Right cardiac atrium (tissue), 5 donors: ENCODE results near the gene TPD52L1. TPM values are rescaled to one million over a fixed set of nuclear protein-coding genes. Genes with fewer than 3 reads are reported as not detected.
A peak's percentile ranks its signal among the peaks of the same experiment; 100 is the strongest.

ENCODE experiments used
- ATAC-seq, 2 donors: fragments of 200-7000 bp; cut with Tn5 transposase; one replicate each; pipeline versions ENCODE4 v1.8.0 to v1.9.1; 2020; ENCODE audit warnings: moderate library complexity in 2 of 2, mild to moderate bottlenecking in 1 of 2
- DNase-seq, 3 donors: peaks; one replicate each; pipeline ENCODE4 v3.0.0-alpha.2; 2020
- H3K27ac ChIP-seq: one replicate; pipeline ENCODE4 v1.5.1; 2013; ENCODE audit warnings: mild to moderate bottlenecking, low read length, control low read depth, moderate library complexity
- H3K27me3 ChIP-seq: one replicate; pipeline ENCODE4 v1.6.1; 2013; ENCODE audit not compliant: control insufficient read depth, insufficient read depth
- H3K4me1 ChIP-seq: one replicate; pipeline ENCODE4 v1.6.1; 2013; ENCODE audit warnings: low read length; ENCODE audit not compliant: control insufficient read depth, insufficient read depth
- H3K4me3 ChIP-seq: one replicate; pipeline ENCODE4 v1.5.1; 2013; ENCODE audit warnings: low read length, control low read depth
- H3K9me3 ChIP-seq: one replicate; pipeline ENCODE4 v1.6.1; 2013; ENCODE audit warnings: low read length; ENCODE audit not compliant: control insufficient read depth
- WGBS: extraction: QIAGEN DNeasy Blood & Tissue Kit; methylation state at CpG from one replicate; pipeline ENCODE4 v1.1.7; 2013; 5-methylcytosine and 5-hydroxymethylcytosine counted together
- intact Hi-C, 4 donors: fragments of 100-400 bp; cut with DNase I; formaldehyde crosslinking; loops; one replicate each; pipeline versions ENCODE4 v1.11.0 to v1.14.0; 2022 to 2023
- polyA plus RNA-seq: library from polyadenylated mRNA; stranded (reverse); fragments of 200-250 nt; gene quantifications from one replicate; pipeline ENCODE4 v1.2.3, GENCODE V29; 2013
- total RNA-seq, 4 donors: library from RNA; stranded (reverse); fragmentation: NEBNext Ultra II Directional; extraction: Animal tissue kit (Norgen Biotek cat#: 25700); gene quantifications; one replicate each; pipeline ENCODE4 v1.2.1, GENCODE V29; 2021
- donor health status: healthy with polysubstance abuse.
- donor health status: DM: no; HTN: yes; CAD: no.
- donor health status: DM: no; HTN: no; CAD: no.
- donor health status: DM: no; HTN: yes; CAD: no; lungs with severe emphysema.
- donor health status: DM: yes; HTN: yes; CAD: no.

Gene TPD52L1
- total and polyA plus RNA-seq, 5 donors, result 14.9 to 36.1 (median 21.4) TPM

- ATAC-seq, result peak in 1 of 2 donors; percentile 59
- Histone ChIP-seq H3K4me1 (no peaks in the 10 kb centered on the region), H3K27me3 (no peaks in the 10 kb centered on the region), H3K4me3 (no peak overlapping the region), H3K9me3 (no peaks in the 10 kb centered on the region), H3K27ac (no peak overlapping the region)
- DNase-seq, result no peak
- intact Hi-C loops, result no loop called here
- 28% methylated on average over 1 of the region's 1 CpG for WGBS
These were observed 21.1 kb downstream of the TPD52L1 start for GRCh38 chr6:125174626-125175025.

DNA sequence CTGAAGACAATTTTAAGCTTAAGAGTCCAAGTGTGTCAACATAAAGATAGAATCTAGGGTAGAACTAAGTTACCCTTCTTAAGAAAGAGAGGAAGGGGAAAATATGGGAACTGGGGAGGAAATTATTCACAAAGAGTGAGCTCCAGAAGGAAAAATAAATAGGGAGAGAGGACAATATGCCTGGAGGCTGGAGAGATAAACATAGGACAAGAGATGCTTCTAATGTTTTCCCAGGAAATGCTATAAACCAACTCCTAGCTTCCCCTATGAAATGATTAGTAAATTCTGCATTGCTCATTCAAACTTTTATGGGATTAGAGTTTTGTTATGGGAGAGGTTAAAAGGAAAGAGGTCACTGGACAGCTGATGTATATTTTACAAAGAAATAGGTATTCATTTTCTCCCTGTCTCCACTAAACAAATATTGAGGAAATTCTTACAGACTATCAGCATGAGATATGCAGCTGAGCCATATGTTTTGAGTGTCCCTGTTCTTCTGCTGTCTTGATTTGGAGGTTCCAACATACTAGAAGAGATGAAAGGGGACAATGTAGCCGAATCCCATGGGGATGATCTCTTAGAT lies 22.0 kb downstream of the TPD52L1 start:
- WGBS, result 81% methylated on average over 1 of the region's 1 CpG
- no peak overlapping the region for H3K27ac ChIP-seq
- DNase-seq (no peak), ATAC-seq (no peak)
- no peak overlapping the region for H3K4me3 ChIP-seq
- no peaks in the 10 kb centered on the region for H3K4me1 ChIP-seq
- no peaks in the 10 kb centered on the region for H3K27me3 ChIP-seq
- intact Hi-C loops, result no loop called here
- no peaks in the 10 kb centered on the region for H3K9me3 ChIP-seq

GRCh38 chr6:125182237-125183008 lies 28.9 kb downstream of the TPD52L1 start:
- ATAC-seq, result no peak
- WGBS, result 77% methylated on average over 6 of the region's 6 CpGs
- H3K27me3 ChIP-seq, result no peaks in the 10 kb centered on the region
- H3K4me3 ChIP-seq, result no peak overlapping the region
- H3K4me1 ChIP-seq, result no peaks in the 10 kb centered on the region
- intact Hi-C loops, result no loop called here
- DNase-seq, result no peak
- no peaks in the 10 kb centered on the region for H3K9me3 ChIP-seq
- no peak overlapping the region for H3K27ac ChIP-seq

DNA sequence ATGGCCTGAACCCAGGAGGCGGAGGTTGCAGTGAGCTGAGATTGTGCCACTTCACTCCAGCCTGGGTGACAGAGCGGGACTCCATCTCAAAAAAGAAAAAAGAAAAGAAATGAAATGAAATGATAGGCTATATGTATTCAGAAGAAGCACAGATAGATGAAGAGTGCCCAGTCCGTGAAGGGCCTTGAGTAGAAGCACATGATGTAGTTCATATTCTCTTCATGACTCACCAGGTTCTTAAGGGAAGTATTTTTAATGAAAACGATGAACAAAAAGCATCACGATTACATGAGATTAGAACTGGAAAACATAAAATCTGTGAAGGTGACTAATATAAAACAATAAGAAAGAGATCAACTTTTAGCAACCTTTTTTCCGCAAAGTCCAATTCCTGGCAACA lies 29.8 kb downstream of the TPD52L1 start:
- WGBS, result 93% methylated on average over 6 of the region's 6 CpGs
- ATAC-seq (no peak), DNase-seq (no peak)
- no peaks in the 10 kb centered on the region for H3K27me3 ChIP-seq
- H3K27ac ChIP-seq, result no peak overlapping the region
- H3K9me3 ChIP-seq, result no peaks in the 10 kb centered on the region
- intact Hi-C loops, result no loop called here
- H3K4me3 ChIP-seq, result no peak overlapping the region
- no peaks in the 10 kb centered on the region for H3K4me1 ChIP-seq

GRCh38 chr6:125188037-125188436 lies 34.5 kb downstream of the TPD52L1 start:
- ATAC-seq (no peak), DNase-seq (no peak)
- Histone ChIP-seq H3K27me3 (no peaks in the 10 kb centered on the region), H3K27ac (no peak overlapping the region), H3K4me3 (no peak overlapping the region), H3K9me3 (no peaks in the 10 kb centered on the region), H3K4me1 (no peaks in the 10 kb centered on the region)
- intact Hi-C loops, result no loop called here
- 68% methylated on average over 2 of the region's 2 CpGs for WGBS

DNA sequence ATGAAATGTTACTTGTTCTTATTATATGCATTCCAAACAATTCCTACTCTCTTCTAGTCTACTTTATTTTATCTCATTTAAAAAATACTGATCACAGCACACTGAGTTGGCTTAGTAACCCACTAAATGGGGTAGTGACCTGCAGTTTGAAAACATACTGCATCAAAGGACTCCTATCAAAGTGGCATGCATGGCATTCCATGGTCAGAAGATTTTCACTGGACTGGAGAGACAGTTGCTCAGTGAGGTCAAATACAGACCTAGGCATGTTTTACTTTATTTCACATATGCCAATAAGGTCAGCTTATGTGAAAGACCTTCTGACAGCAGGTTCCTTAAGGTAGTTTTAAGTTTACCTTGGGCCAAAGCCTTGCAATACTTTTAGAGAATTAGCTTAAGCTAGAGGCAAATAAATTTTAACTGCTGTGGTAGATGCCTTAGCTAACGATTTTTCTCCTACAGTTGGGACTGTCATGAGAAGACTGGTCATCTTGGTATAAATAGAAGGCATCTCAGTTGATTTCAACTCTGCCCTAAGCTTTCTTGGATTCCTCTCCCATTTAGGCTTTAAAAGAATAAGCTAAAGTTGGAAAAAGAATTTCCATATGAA lies 35.1 kb downstream of the TPD52L1 start:
- intact Hi-C loops, result no loop called here
- Histone ChIP-seq H3K9me3 (no peaks in the 10 kb centered on the region), H3K27me3 (no peaks in the 10 kb centered on the region), H3K4me3 (no peak overlapping the region), H3K4me1 (no peaks in the 10 kb centered on the region), H3K27ac (no peak overlapping the region)
- WGBS, result 48% methylated on average over 1 of the region's 1 CpG
- DNase-seq, result no peak
- peak in 1 of 2 donors; percentile 38 for ATAC-seq

DNA sequence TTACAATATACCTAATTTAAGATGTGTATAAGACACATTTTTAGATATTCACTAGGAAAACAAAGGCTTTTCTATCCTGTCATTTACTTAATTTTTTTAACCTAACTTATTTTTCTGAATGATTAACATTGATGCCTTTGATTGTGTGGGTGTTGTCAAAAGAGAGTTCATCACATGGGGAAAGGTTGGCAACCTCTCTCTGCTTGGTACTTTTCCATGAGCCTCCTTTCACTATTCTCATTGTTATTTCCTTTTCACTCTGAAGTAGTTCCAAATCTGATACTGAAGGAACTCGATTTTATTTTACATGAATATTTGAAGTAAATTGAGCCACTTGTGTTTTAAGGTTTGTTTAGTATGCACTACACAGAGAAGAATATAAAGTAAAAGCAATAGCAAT lies 35.9 kb downstream of the TPD52L1 start:
- H3K4me3 ChIP-seq, result no peak overlapping the region
- no peak overlapping the region for H3K27ac ChIP-seq
- no peaks in the 10 kb centered on the region for H3K4me1 ChIP-seq
- ATAC-seq (no peak), DNase-seq (no peak)
- H3K9me3 ChIP-seq, result no peaks in the 10 kb centered on the region
- H3K27me3 ChIP-seq, result no peaks in the 10 kb centered on the region
- intact Hi-C loops, result no loop called here
- WGBS, result 44% methylated on average over 1 of the region's 1 CpG

DNA sequence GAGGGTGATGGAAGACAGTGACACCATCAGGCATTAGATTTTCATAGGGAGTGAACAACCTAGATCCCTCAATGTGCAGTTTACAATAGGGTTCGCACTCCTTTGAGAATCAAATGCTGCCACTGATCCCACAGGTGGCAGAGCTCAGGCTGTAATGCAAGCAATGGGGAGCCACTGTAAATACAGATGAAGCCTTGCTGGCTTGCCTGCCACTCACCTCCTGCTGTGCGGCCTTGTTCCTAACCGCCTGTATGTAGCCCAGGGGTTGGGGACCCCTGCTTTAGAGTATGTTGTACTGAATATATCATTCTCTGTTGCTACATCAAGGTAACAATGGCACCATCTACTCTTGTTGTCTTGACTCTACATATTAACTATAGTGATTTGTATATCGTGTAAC lies 37.1 kb downstream of the TPD52L1 start:
- ATAC-seq (no peak), DNase-seq (no peak)
- 96% methylated on average over 4 of the region's 4 CpGs for WGBS
- Histone ChIP-seq H3K4me1 (no peaks in the 10 kb centered on the region), H3K9me3 (no peaks in the 10 kb centered on the region), H3K4me3 (no peak overlapping the region), H3K27ac (no peak overlapping the region), H3K27me3 (no peaks in the 10 kb centered on the region)
- intact Hi-C loops, result no loop called here

- WGBS, result 40% methylated on average over 5 of the region's 5 CpGs
- H3K27me3 ChIP-seq, result no peaks in the 10 kb centered on the region
- intact Hi-C loops, result no loop called here
- no peak overlapping the region for H3K27ac ChIP-seq
- H3K4me1 ChIP-seq, result no peaks in the 10 kb centered on the region
- ATAC-seq (peak; percentile 81 to 87), DNase-seq (peak; percentile 34 to 58 (median 52))
- H3K9me3 ChIP-seq, result no peaks in the 10 kb centered on the region
- H3K4me3 ChIP-seq, result no peak overlapping the region
These were observed 38.5 kb downstream of the TPD52L1 start for GRCh38 chr6:125191916-125192609.

DNA sequence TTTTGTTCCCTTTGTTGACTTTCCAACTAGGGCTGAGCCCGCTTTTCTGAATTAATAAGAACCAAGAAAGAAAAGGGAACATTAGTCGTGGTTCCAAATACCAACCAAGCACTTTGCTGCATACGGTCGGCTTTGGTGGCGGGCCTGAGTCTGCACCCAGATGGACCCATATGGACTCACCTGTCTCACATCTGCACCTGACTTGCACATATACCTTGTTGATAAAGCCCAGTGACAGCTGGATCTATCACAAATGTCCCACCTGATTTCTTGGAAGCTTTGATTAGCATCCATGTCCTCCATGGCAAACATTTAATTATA lies 39.0 kb downstream of the TPD52L1 start:
- WGBS, result 94% methylated on average over 5 of the region's 5 CpGs
- Histone ChIP-seq H3K27ac (no peak overlapping the region), H3K27me3 (no peaks in the 10 kb centered on the region), H3K4me3 (no peak overlapping the region), H3K4me1 (peaks cover under 1% of the 10 kb centered on the region), H3K9me3 (no peaks in the 10 kb centered on the region)
- DNase-seq (no peak), ATAC-seq (no peak)
- intact Hi-C loops, result no loop called here

DNA sequence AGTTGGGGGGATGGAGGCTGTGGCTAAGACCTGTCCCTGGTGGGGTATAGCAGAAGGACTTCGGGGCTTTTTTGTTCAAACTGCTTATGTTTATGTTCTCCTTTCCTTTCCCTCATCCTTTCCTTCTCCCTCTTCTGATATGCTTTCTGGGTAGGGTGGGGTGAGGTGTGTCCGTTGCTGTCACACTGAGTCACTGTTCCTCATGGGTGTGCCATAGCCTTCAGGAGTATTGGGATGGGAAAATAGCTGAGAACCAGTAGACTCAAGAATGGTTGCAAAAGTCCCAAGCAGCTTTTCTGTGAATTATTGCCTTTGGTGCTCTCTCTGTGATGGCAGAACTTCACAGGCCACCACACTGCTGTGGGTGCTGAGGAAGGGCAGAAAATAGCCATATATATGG lies 39.6 kb downstream of the TPD52L1 start:
- H3K27ac ChIP-seq, result no peak overlapping the region
- no peaks in the 10 kb centered on the region for H3K27me3 ChIP-seq
- H3K4me1 ChIP-seq, result peaks cover 3% of the 10 kb centered on the region
- H3K9me3 ChIP-seq, result no peaks in the 10 kb centered on the region
- intact Hi-C loops, result no loop called here
- DNase-seq, result no peak
- H3K4me3 ChIP-seq, result no peak overlapping the region
- ATAC-seq, result peak in 1 of 2 donors; percentile 14
- 88% methylated on average over 2 of the region's 2 CpGs for WGBS
